NOMO-1 treated with dmso at 0.1 percent for 144 hours (cell line): ENCODE data around the gene COA6.
"Not testable (repeated sequence)": the region's sequence is repeated elsewhere in the genome, so short reads cannot be mapped to it uniquely, and the experiment has no call there.

ENCODE experiments used
- DNase-seq: peaks from one replicate; lab custom pipeline; 2025; ENCODE audit not compliant: unreplicated experiment; lab: John Stamatoyannopoulos, UW

COA6 gene

DNA sequence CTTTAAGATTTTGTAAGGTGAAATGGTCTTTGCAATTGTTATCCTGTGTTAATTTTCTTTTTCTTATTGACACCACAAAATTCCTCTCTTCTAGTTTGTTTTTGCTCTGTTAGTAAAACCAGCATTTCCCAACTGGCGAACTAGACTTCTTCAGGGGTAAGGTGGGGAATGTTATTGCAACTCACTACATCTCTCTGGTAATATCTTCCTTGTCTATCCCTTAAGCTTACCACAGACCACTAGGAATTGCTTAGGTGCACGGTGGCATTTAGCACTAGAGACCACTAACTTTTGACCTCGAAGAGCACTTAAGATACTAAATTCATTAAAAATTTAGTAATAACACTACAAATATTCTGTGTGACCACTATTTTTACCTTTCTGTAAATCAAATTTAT lies 4.2 kb upstream of the COA6 start:
- no peak for DNase-seq

DNA sequence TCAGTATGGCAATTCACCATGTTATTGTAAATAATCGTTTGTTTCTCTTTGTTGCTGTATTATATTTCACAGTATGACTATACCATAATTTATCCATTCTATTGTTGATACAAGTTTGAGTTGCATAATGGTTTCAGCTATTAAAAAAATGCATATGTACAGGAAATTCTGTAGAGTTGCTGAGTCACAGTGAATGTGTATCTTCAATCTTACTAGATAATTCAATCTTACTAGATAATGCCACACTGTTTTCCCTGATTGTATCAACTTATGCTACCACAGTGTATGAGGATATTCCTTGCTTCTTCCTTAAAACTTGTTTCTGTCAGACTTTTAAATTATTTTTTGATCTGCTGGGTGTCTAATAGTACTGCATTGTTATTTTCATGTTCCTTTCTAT lies 3.5 kb upstream of the COA6 start:
- no peak for DNase-seq

DNA sequence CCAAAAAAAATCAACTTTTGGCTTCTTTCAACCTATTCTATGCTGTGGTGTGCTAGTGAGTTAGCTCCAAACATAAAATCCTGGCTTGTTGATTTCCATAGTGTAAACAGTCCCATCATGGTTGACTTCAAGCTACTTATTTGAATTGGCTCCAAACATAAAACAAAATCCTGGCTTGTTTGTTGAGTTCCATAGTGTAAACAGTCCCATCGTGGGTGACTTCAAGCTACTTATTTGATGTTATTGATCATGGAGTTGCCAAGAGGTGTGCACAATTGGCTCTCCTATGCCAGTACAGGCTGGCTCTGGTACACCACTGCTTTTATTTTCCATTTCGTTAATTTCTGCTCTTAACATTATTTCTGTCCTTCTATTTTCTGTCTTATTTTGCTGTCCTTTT lies 1.8 kb upstream of the COA6 start:
- no peak for DNase-seq

DNA sequence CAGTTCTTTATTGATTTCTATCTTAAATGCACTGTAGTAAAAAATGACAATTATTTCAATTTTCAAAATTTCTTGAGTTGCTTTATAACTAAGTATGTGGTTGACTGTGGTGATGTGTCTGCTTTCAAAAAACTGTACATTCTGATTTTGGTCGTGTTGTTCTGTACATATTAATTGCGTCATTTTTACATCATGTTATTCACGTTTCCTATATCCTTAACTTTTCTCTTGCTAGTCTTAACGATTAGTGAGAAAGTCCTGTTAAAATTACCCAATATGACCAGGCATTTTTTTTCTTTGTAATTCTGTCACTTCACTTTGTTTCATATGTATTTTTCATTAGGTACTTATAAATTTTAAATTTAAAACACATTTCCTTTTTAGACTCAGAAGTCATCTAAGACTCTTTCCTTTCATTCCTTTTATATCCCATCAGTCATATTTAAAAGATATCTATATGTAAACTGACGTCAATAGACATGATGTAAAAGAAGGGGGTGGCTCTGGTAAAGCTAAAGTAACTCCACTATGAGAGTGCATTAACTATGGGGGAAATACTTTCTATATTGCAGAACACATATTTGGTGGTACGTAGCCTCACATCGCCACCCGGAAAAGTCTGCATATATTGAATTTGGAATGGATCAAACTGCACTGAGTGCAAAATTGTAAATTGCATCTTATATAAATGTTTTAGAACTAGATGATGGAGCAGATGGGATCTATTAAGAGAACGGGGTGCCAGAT lies 1.1 kb upstream of the COA6 start:
- no peak for DNase-seq

DNA sequence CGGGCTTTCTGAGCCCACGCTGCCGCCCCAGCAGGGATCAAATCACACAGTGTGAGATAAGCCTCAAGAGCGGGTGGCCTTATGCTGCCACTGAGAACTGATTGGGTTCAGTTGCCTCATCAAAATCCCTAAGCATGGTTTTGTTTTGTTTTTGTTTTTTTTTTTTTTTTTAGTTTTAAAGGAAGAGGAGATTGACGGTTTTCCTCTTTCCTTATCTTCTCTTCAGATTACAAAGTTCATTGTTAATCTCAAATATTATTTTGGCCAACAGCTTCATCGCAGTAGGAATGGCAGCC lies 651 bp downstream of the COA6 start:
- DNase-seq: no peak

DNA sequence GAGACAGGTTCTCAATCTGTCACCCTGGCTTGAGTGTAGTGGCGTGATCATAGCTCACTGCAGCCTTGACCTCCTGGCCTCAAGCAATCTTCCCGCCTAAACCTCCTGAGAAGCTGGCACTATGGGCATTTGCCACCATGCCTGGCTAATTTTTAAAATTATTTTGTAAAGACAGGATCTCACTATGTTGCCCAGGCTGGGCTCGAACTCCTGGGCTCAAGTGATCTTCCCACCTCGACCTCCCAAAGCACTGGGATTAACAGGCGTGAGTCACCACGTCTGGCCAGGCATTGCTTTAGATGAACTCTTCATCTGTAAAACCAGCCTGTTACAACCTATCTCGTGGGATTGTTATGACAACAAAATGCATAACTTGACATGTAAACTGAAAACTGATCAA lies 2.4 kb downstream of the COA6 start:
- no peak for DNase-seq

DNA sequence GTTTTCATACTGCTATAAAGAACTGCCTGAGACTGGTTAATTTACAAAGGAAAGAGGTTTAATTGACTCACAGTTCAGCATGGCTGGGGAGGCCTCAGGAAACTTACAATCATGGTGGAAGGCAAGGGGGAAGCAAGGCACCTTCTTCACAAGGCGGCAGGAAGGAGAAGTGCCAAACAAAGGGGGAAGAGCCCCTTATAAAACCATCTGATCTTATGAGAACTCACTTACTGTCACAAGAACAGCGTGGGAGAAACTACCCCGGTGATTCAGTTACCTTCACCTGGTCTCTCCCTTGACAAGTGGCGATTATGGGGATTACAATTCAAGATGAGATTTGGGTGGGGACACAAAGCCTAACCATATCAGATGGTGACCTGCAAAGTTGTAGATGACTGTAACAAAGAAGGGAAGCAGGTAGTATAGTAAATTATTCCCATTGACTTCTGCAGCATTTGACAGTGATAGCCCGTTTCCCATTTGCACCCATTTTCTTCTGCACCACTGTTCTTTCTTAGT lies 6.4 kb downstream of the COA6 start:
- not testable (repeated sequence) for DNase-seq

DNA sequence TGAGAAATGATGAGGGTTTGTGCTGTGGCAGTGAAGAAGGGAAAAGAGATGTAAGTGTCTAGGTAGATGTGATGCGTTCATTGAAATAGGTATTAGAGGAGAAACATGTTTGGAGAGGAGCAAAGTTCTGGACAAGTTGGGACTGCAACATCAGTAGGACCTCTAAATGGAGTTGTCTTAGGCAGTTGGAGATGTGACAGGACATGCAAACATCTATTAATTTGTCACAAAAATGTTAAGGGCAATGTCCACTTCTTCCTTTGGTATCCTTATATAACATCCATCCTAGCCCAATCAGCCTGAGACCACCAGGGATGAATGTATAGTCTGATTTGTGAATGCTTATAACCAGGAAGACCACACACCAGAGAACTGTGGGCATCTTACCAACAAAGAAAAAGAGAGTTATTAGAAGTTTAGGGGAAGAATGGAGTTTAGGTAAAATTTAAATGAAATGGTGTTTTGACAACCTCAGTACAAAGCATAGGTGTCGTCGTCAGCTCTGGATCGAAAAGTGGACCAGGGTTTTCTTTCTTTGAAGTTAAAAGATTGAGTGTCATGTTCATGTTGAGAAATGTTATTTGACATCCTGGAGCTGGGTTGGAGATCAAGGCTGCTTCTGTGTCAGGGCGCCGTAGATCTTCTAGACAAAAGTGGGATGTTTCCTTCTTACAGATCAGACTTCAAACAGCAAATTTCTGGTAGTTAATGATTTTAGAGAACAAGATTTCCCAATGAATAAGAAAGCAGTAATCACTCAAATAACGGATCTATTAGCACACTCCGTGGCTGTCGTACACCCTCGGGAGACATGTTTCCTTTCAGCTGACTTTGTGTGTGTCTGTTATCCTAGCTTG lies 8.7 kb downstream of the COA6 start:
- no peak for DNase-seq

DNA sequence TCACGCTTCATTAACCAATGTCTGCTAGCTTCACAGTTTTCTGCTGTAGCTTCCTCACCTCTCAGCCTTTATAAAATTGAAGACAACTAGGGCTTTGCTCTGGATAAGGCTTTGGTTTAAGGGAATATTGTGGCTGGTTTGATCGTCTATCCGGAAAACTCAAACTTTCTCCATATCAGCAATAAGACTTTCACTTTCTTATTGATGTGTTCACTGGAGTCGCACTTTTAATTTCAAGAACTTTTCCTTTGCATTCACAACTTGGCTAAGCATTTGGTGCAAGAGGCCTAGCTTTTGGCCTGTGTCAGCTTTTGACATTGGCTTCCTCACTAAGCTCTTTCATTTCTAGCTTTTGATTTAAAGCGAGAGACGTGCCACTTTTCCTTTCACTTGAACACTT lies 12.9 kb downstream of the COA6 start:
- DNase-seq: no peak

DNA sequence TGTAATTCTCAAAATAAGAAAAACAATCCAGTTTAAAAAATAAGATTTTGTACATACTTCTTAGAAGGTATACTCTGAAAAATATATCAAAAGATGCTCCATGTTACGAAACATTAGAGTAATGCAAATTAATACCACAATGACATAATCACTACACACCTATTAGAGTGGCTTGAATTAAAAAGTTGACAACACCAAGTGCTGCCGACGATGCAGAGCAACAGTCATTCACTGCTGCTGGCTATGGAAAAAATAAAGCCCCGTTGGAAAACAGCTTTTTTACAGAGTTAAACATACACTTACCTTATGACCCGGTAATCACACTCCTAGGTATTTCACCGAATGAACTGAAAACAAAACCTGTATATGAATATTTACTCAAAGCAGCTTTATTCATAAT lies 14.8 kb downstream of the COA6 start:
- DNase-seq: no peak

DNA sequence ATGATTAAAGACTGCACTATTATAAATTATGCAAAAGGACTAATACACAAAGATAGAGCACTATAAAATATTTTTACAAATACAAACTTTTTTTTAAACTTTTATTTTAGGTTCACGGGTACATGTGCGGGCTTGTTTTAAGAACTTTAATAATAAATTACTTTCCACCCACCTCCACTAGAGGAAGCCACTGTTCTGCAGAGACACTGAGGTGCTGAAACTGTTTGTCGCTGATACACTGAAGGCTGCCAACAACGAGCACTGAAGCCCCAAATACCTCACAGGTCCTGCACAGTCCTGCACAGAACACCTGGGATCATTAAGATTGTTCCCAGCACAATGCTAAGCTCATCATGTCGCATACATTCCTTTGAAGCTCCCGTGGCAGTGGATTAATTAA lies 19.9 kb downstream of the COA6 start:
- DNase-seq: no peak

DNA sequence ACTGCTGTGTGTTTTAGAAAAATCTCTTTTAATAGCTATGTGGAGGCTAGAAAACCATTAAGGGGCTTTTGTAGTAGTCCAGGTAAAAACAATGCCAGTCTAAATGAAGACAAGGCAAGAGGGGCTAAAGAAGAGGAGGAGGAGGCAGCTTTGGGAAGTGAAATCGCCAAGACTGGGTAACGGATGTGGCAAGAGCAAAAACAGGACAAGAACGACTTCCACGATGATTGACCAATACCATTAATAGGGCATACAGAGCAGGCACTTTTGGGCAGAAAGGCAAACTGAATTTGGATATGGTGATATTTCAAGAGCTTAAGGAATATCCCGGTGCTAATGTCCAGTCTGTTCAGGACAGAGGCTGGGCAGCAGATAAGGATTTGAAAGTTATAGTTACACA lies 22.0 kb downstream of the COA6 start:
- DNase-seq: peak; percentile 17

DNA sequence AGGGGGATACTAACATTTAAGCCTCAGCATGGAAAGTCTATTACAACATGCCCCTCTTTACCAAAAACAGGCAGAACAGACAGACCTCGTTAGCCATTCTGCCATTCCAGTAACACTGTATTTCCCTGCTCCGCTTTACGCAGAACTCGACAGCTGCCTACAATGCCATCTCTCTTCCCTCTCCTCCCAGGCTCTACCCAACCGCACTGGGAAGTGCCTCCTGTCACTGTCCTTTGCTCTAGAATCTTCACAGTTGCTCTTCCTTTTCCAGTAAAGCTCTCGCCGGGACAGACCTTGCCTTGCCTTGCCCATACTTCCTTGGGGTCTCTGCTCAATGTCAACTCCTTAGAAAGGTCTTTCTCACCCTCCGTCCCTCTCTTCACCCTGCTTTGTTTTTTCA lies 22.8 kb downstream of the COA6 start:
- no peak for DNase-seq

DNA sequence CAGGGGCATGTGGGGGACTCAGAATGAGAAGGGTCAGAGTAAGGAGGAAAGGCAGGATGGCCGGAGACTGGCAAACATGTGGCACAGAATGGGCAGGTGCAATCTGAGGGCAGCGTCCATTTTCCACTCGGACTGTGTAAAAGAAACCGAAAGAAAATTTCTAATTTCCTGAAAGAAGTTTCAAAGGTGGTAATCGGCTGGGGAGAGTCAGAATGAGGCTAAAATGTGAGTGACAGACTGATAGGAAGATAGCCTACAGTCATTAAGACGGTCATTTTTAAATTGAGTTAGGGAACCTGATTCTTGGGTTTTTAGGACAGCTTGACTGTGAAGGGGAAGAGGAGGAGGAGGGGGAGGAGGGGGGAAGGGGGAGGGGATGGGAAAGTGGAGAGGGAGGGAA lies 23.6 kb downstream of the COA6 start:
- no peak for DNase-seq

DNA sequence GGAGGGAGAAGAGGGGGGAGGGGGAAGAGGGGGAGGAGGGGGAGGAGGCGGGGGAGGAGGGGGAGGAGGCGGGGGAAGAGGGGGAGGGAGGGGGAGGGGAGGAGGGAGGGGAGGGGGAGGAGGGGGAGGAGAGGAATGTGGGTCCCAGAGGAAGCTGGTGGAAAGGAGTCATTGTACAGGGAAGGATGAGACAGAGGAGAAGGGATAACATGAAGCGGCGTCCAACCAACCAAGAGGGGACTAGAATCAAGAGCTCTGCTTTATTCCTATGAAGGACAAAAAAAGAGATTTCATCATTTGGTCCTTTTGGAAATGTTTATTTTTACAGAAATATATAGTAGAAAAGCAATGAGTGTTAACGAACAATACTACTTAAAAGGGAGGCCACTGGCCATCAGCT lies 24.5 kb downstream of the COA6 start:
- DNase-seq: no peak

DNA sequence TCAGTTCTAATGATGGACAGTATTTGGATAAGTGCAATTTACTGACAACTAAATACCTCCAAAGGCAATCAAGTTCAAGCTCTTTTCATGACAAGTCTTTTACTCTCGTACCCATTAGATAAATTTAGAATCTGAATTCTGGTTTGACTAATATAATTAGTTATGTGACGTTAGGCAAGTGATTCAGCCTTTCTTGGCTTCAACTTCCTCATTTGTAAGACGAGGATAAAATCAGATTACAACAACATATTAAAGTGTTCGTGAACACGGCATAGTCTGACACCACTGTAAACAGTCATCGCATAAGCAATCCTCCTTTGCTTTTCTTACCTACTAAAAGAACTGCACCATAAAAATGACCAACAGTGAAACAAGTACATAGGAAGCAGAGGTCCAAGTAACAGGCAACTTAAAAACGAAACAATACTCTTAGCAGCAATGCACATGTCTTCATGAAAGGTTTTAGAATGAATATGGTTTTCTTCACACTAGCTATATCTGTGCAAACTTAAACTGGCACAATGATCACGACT lies 25.7 kb downstream of the COA6 start:
- DNase-seq: peak; percentile 47

DNA sequence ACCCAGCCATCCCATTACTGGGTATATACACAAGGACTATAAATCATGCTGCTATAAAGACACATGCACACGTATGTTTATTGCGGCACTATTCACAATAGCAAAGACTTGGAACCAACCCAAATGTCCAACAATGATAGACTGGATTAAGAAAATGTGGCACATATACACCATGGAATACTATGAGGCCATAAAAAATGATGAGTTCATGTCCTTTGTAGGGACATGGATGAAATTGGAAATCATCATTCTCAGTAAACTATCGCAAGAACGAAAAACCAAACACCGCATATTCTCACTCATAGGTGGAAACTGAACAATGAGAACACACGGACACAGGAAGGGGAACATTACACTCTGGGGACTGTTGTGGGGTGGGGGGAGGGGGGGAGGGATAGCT lies 26.3 kb downstream of the COA6 start:
- not testable (repeated sequence) for DNase-seq

DNA sequence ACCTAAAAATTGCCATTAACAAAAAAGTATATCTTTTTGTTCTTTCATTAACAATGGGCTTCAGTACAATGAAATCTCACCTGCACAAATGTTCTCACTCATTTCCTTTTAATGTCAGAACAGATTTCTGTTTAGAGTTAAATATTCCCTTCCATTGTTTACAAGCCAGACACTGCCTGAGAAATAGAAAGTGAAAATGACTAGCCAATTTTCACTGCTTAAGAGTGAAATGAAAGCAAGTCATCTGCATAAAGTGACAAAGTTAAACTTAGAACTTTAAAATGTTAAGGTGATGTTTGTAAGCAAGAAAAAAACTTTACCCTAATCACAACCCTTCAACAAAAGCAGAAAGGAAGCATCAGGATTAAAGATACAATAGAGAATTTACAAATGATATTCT lies 27.5 kb downstream of the COA6 start:
- no peak for DNase-seq

DNA sequence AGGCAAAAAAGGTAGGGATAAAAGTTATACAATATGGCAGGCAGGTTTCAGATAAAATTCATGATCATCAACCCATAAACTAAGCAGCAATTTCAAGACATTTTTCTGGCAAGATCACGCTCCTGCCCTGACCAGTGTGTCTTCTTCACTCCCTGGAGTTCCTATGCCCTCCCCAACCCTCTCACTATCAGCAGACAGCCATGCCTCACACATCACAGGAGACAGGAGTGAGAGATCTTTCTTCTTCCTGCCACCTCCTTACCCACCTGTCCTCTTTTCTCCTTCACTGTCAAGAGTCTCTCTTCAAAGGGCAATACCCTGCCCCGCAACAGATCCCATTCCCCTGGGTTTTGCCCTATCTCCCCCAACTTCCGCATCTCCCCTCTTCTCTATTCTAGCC lies 28.4 kb downstream of the COA6 start:
- no peak for DNase-seq

DNA sequence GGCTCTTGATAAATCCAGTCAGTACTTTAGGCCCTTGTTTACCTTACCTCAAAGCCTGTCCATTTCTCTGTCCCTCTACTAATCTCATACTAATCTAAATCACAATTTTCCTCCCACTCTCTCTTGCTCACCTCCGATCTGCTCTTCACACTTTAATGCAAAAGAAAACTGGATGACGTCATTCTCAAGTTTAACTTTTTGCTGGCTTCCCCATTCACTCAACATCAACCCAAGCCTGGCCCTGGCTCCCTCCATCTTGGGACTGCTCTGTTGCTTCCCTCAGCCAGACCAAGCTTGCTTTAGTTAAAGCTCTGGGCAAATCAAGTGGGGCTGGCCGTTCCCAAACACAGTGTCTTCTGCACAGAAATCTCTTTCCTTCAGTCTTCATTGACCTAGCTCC lies 29.7 kb downstream of the COA6 start:
- no peak for DNase-seq

DNA sequence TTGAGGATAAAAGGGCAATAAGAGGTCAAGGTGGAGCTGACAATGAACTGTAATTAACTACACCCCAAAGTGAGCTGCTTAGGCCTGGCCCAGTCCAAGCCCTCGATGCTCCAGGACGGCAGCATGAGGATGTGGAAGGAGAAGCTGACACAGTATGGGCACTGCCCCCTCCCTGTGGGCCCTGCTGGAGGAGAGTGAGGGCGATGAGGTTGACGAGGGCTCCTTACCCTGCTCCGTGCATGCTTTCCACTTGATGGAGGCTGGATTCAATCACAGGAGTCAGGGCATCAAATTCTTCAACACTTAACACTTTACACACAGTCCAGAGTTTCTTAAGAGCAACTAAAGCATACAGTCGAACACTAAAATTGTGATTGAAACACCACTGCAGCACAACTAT lies 32.4 kb downstream of the COA6 start:
- no peak for DNase-seq

DNA sequence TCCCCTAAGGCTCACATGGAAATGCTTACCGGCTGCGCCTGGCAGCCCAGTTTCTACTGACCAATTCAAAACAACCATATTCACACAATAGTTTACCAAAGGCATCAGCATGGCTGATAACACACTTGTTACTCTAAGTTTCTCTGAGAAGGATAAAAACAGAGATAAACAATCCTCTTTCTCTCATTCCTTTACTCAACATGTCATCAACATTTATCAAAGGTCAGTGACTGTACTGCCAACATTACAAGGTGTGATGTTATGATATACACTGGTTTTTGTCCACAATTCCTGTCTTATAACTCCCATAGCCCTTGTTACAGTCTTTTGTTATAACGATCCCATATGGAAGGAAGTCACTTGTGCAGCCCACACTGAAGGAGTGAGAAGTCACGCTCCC lies 33.6 kb downstream of the COA6 start:
- DNase-seq: no peak
